ENCODE measurements around the gene MAP3K10. TPM values are rescaled to one million over a fixed set of nuclear protein-coding genes. Genes with fewer than 3 reads are reported as not detected.

Gene MAP3K10
- total and polyA plus RNA-seq, 2 of the 4 experiments (the other 2 are of a cell fraction) = 1.8 to 5.5 TPM

DNA sequence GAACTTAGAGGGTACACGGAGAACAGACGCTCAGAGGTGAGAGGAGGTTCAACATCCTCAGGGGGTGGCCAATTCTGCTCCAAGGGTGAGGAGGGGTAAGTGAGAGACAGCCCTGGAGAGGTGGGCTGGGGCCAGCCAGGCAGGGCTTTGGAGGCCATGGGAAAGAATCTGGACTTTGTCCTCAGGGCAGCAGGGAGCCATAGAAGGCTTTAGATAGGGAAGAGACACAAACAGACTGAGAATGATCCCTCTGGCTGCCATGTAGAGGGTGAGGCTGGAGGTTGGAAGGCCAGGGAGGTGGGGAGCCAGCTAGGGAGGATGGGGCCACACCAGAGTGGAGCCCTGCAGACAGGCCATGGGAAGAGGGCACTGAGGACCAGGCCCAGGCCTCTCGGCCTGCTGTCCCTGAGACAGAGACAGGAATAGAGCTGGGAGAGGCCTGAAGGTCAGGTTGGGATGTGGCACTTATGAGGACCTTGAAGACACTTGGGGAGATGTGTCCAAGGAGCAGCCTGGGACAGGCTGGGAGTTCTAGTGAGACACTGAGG lies 64.5 kb downstream of the MAP3K10 start:
- in situ Hi-C loops (cut with MboI; ENCODE audit: low sequenced_read_pairs) = no loop called here
- no peak overlapping the region for H3K14ac ChIP-seq (replicated peaks; ENCODE audit: low read depth, low read length)
- H4K91ac ChIP-seq (ENCODE audit: insufficient read depth, low read depth, low read length) = no peak overlapping the region
- no peak overlapping the region for H2BK120ac ChIP-seq (ENCODE audit: low read depth, low read length)
- intact Hi-C loops (cut with micrococcal nuclease) = no loop called here
- H3K9ac ChIP-seq (ENCODE audit: low read depth, low read length) = no peak overlapping the region
- H3K9me3 ChIP-seq (ENCODE audit: control insufficient read depth, insufficient read depth, low read length) = no peaks in the 10 kb centered on the region
- ChIA-PET CTCF (no interaction called here), POLR2A (ENCODE audit: unreplicated experiment) (no interaction called here)
- H3K56ac ChIP-seq (ENCODE audit: extremely low read depth, insufficient read depth, low read length) = no peak overlapping the region
- DNase-seq (no peak), ATAC-seq (ENCODE audit: low read depth) (no peak)
- no peaks in the 10 kb centered on the region for H3K27me3 ChIP-seq (ENCODE audit: control insufficient read depth, insufficient read depth, low read length)
- H4K5ac ChIP-seq (ENCODE audit: low read depth, low read length) = no peak overlapping the region
- no peak overlapping the region for H2BK20ac ChIP-seq (ENCODE audit: low read depth, low read length)
- H3K4me1 ChIP-seq (ENCODE audit: control insufficient read depth, insufficient read depth, low read length) = no peaks in the 10 kb centered on the region
- H3K4me3 ChIP-seq (ENCODE audit: insufficient read depth, low read depth, low read length) = no peak overlapping the region
- 86% methylated on average over 1 of the region's 3 CpGs; no CpG with 5 or more reads in 1 of the 2 experiments for WGBS, 2 experiments (ENCODE audit: extremely low coverage in 2 of 2, insufficient read length in 1 of 2)
- H3K23ac ChIP-seq (ENCODE audit: low read depth, low read length) = no peak overlapping the region
- H2BK5ac ChIP-seq (ENCODE audit: low read depth, low read length, poor library complexity, severe bottlenecking) = no peak overlapping the region
- no peak overlapping the region for H3K4ac ChIP-seq (ENCODE audit: low read depth, low read length)
- no peak for TF ChIP-seq FOS (IDR thresholded peaks at IDR 0.05; ENCODE audit: low read depth, low read length)
- no peak for TF ChIP-seq MAZ (IDR thresholded peaks at IDR 0.05; ENCODE audit: borderline replicate concordance, low read depth, low read length)
- no peak for TF ChIP-seq MAFK (IDR thresholded peaks at IDR 0.05; ENCODE audit: low read depth, low read length)
- TF ChIP-seq RCOR1 (IDR thresholded peaks at IDR 0.05; ENCODE audit: insufficient replicate concordance, low read length) = no peak
- no peak for TF ChIP-seq CHD1 (IDR thresholded peaks at IDR 0.05; ENCODE audit: low read depth, low read length)
- TF ChIP-seq, protein P1, sequence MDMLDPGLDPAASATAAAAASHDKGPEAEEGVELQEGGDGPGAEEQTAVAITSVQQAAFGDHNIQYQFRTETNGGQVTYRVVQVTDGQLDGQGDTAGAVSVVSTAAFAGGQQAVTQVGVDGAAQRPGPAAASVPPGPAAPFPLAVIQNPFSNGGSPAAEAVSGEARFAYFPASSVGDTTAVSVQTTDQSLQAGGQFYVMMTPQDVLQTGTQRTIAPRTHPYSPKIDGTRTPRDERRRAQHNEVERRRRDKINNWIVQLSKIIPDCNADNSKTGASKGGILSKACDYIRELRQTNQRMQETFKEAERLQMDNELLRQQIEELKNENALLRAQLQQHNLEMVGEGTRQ (IDR thresholded peaks at IDR 0.05; ENCODE audit: low read depth, low read length) = no peak
- no peak for TF ChIP-seq CEBPB (IDR thresholded peaks at IDR 0.05; ENCODE audit: low read depth, low read length)
- TF ChIP-seq MXI1 (IDR thresholded peaks at IDR 0.05; ENCODE audit: borderline replicate concordance, low read depth, low read length) = no peak
- TF ChIP-seq, protein P2, sequence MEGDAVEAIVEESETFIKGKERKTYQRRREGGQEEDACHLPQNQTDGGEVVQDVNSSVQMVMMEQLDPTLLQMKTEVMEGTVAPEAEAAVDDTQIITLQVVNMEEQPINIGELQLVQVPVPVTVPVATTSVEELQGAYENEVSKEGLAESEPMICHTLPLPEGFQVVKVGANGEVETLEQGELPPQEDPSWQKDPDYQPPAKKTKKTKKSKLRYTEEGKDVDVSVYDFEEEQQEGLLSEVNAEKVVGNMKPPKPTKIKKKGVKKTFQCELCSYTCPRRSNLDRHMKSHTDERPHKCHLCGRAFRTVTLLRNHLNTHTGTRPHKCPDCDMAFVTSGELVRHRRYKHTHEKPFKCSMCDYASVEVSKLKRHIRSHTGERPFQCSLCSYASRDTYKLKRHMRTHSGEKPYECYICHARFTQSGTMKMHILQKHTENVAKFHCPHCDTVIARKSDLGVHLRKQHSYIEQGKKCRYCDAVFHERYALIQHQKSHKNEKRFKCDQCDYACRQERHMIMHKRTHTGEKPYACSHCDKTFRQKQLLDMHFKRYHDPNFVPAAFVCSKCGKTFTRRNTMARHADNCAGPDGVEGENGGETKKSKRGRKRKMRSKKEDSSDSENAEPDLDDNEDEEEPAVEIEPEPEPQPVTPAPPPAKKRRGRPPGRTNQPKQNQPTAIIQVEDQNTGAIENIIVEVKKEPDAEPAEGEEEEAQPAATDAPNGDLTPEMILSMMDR (conservative IDR thresholded peaks at IDR 0.05; ENCODE audit: low read depth, low read length) = no peak
- no peak for TF ChIP-seq RFX5 (IDR thresholded peaks at IDR 0.05; ENCODE audit: low read depth, low read length)
- TF ChIP-seq SMC3 (IDR thresholded peaks at IDR 0.05; ENCODE audit: low read depth, low read length) = no peak
- no peak for TF ChIP-seq BHLHE40 (IDR thresholded peaks at IDR 0.05; ENCODE audit: low read depth, low read length)
- TF ChIP-seq RAD21 (IDR thresholded peaks at IDR 0.05; ENCODE audit: low read length) = no peak
- TF ChIP-seq POLR2A (IDR thresholded peaks at IDR 0.05; ENCODE audit: low read depth, low read length) = no peak
- TF ChIP-seq, protein P3, sequence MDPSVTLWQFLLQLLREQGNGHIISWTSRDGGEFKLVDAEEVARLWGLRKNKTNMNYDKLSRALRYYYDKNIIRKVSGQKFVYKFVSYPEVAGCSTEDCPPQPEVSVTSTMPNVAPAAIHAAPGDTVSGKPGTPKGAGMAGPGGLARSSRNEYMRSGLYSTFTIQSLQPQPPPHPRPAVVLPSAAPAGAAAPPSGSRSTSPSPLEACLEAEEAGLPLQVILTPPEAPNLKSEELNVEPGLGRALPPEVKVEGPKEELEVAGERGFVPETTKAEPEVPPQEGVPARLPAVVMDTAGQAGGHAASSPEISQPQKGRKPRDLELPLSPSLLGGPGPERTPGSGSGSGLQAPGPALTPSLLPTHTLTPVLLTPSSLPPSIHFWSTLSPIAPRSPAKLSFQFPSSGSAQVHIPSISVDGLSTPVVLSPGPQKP (IDR thresholded peaks at IDR 0.05; ENCODE audit: borderline replicate concordance, low read depth, low read length) = no peak
- no peak for TF ChIP-seq NFE2L2 (IDR thresholded peaks at IDR 0.05; ENCODE audit: low read depth, low read length)
- no peak overlapping the region for H4K8ac ChIP-seq (ENCODE audit: low read depth in 2 of 2, low read length in 2 of 2)
- no peak overlapping the region for H3K4me2 ChIP-seq (ENCODE audit: low read depth, low read length)
- H3K9me1 ChIP-seq (ENCODE audit: insufficient read depth, low read length) = 0 out of 2 replicates have a peak, but pooled peaks cover 7% of the 10 kb centered on the region
- peaks cover 46% of the 10 kb centered on the region for H4K20me1 ChIP-seq (ENCODE audit: insufficient read depth, low read length)
- dilution Hi-C loops (cut with HindIII; ENCODE audit: low sequenced_read_pairs, unreplicated experiment) = no loop called here
- H2AK5ac ChIP-seq (ENCODE audit: low read depth, low read length) = no peak overlapping the region
- H3K36me3 ChIP-seq (ENCODE audit: control insufficient read depth, insufficient read depth, low read length) = peaks cover 37% of the 10 kb centered on the region
- H2BK15ac ChIP-seq (ENCODE audit: low read depth, low read length) = no peak overlapping the region
- BruUV-seq (replicated peaks) = no TSS peak
- H2AK9ac ChIP-seq (replicated peaks; ENCODE audit: low read depth, low read length, poor library complexity) = no peak overlapping the region
- no peak overlapping the region for H3K27ac ChIP-seq (ENCODE audit: insufficient read depth, low read length)
- H3K18ac ChIP-seq (ENCODE audit: low read depth, low read length) = no peak overlapping the region
- no peak overlapping the region for H2AFZ ChIP-seq (replicated peaks; ENCODE audit: low read length, poor library complexity)
- H3K79me1 ChIP-seq (ENCODE audit: low read depth in 1 of 2, low read length in 2 of 2) = peaks cover 35 to 76% of the 10 kb centered on the region in 2 experiments
